ENCODE results near the gene PSRC1.
"Not testable (repeated sequence)": the region's sequence is repeated elsewhere in the genome, so short reads cannot be mapped to it uniquely, and the experiment has no call there.

The PSRC1 gene

GRCh38 chr1:109295712-109296415 is 12.9 kb upstream of the PSRC1 start:
- DNase-seq (ENCODE audit: low spot score): no peak

GRCh38 chr1:109294481-109294880 is 11.5 kb upstream of the PSRC1 start:
- DNase-seq (ENCODE audit: low spot score): no peak

GRCh38 chr1:109293026-109293425 is 10.1 kb upstream of the PSRC1 start:
- DNase-seq (ENCODE audit: low spot score): no peak

- DNase-seq (ENCODE audit: low spot score): no peak
These were observed 9.4 kb upstream of the PSRC1 start for GRCh38 chr1:109292364-109292763.

- DNase-seq (ENCODE audit: low spot score): no peak
These were observed 8.1 kb upstream of the PSRC1 start for GRCh38 chr1:109290998-109291397.

- no peak for DNase-seq (ENCODE audit: low spot score)
These were observed 7.2 kb upstream of the PSRC1 start for GRCh38 chr1:109290137-109290536.

- not testable (repeated sequence) for DNase-seq (ENCODE audit: low spot score)
These were observed 3.8 kb upstream of the PSRC1 start for GRCh38 chr1:109286762-109287161.

GRCh38 chr1:109283748-109284600 is 1.0 kb upstream of the PSRC1 start:
- no peak for DNase-seq (ENCODE audit: low spot score)

GRCh38 chr1:109282497-109282951 is 421 bp downstream of the PSRC1 start:
- DNase-seq (ENCODE audit: low spot score): peak; percentile 7

GRCh38 chr1:109281680-109282496 is 1.1 kb downstream of the PSRC1 start:
- peak; percentile 14 for DNase-seq (ENCODE audit: low spot score)

- DNase-seq (ENCODE audit: low spot score): no peak
These were observed 2.1 kb downstream of the PSRC1 start for GRCh38 chr1:109280862-109281261.

- DNase-seq (ENCODE audit: low spot score): no peak
These were observed 3.2 kb downstream of the PSRC1 start for GRCh38 chr1:109279615-109280278.

- DNase-seq (ENCODE audit: low spot score): peak; percentile 83
These were observed 5.3 kb downstream of the PSRC1 start for GRCh38 chr1:109277434-109278204.

GRCh38 chr1:109275706-109276345 is 7.1 kb downstream of the PSRC1 start:
- no peak for DNase-seq (ENCODE audit: low spot score)

GRCh38 chr1:109274533-109275476 is 8.1 kb downstream of the PSRC1 start:
- DNase-seq (ENCODE audit: low spot score): peak; percentile 72

GRCh38 chr1:109273570-109274288 is 9.2 kb downstream of the PSRC1 start:
- DNase-seq (ENCODE audit: low spot score): no peak

GRCh38 chr1:109272831-109273547 is 10.0 kb downstream of the PSRC1 start:
- DNase-seq (ENCODE audit: low spot score): no peak

Data from AG08396 (cell line).